B cell (primary cell): ENCODE measurements around the gene PDS5A.

ENCODE experiments used
- CTCF ChIP-seq: fragments of 200-600 bp; IDR thresholded peaks from one replicate; pipeline ENCODE4 v1.8.0; 2022; ENCODE audit warnings: antibody characterized with exemption, mild to moderate bottlenecking
- EZH2 ChIP-seq: IDR thresholded peaks from 2 replicates; pipeline ENCODE4 v1.6.1; 2012; ENCODE audit warnings: borderline replicate concordance, low read depth, mild to moderate bottlenecking, moderate library complexity, low read length; ENCODE audit not compliant: insufficient read depth, poor library complexity, severe bottlenecking

- no peak for TF ChIP-seq CTCF
- TF ChIP-seq EZH2: no peak
These were observed 157.5 kb downstream of the PDS5A start for GRCh38 chr4:39820186-39820585.
